ENCODE data around the gene OLFM4. TPM values are rescaled to one million over a fixed set of nuclear protein-coding genes. Genes with fewer than 3 reads are reported as not detected.

Gene OLFM4
- total RNA-seq, 1 donor from 2014 or later, result not detected

GRCh38 chr13:53020764-53021335, 7.8 kb upstream of the OLFM4 start:
- H3K9me3 Mint-ChIP-seq (ENCODE audit: unreplicated experiment), result peaks cover under 1% of the 10 kb centered on the region
- no peaks in the 10 kb centered on the region for H3K79me2 ChIP-seq (ENCODE audit: insufficient read depth, low read length)
- H3K4me3 ChIP-seq (ENCODE audit: insufficient read depth, low read depth, low read length), result no peak overlapping the region
- no peak overlapping the region for H2AFZ ChIP-seq (ENCODE audit: low read depth, low read length)
- no peak overlapping the region for H3K27ac ChIP-seq (ENCODE audit: low read depth, low read length)
- H3K4me3 Mint-ChIP-seq (ENCODE audit: unreplicated experiment), result no peak overlapping the region
- H4K20me1 ChIP-seq (ENCODE audit: insufficient read depth, low read length), result no peaks in the 10 kb centered on the region
- no peak for FAIRE-seq
- DNase-seq (ENCODE audit: low read depth), result no peak
- no peak overlapping the region for H3K9ac ChIP-seq (ENCODE audit: low read length)
- H3K9me3 ChIP-seq (ENCODE audit: insufficient read depth, low read depth, low read length), result no peaks in the 10 kb centered on the region
- no peak for TF ChIP-seq CTCF (IDR thresholded peaks at IDR 0.05; ENCODE audit: insufficient read depth, low read depth, low read length)
- TF ChIP-seq EZH2 (IDR thresholded peaks at IDR 0.05; ENCODE audit: insufficient read depth, low read length), result no peak
- peaks cover 2% of the 10 kb centered on the region for H3K36me3 Mint-ChIP-seq (ENCODE audit: low read depth, unreplicated experiment)
- H3K27me3 Mint-ChIP-seq (ENCODE audit: low read depth, unreplicated experiment), result peaks cover 8% of the 10 kb centered on the region
- no peak overlapping the region for H3K4me2 ChIP-seq (ENCODE audit: low read length)
- no peaks in the 10 kb centered on the region for H3K36me3 ChIP-seq (ENCODE audit: insufficient read depth, low read length)
- H3K4me1 Mint-ChIP-seq (ENCODE audit: low read depth, unreplicated experiment), result no peaks in the 10 kb centered on the region
- H3K4me1 ChIP-seq (ENCODE audit: insufficient read depth, low read length), result no peaks in the 10 kb centered on the region
- H3K27me3 ChIP-seq (ENCODE audit: insufficient read depth, low read length), result no peaks in the 10 kb centered on the region
- no peak overlapping the region for H3K27ac Mint-ChIP-seq (ENCODE audit: unreplicated experiment)

- H3K36me3 ChIP-seq (ENCODE audit: insufficient read depth, low read length), result no peaks in the 10 kb centered on the region
- Mint-ChIP-seq H3K27me3 (ENCODE audit: low read depth, unreplicated experiment) (peaks cover 2% of the 10 kb centered on the region), H3K9me3 (ENCODE audit: unreplicated experiment) (no peaks in the 10 kb centered on the region), H3K4me1 (ENCODE audit: low read depth, unreplicated experiment) (no peaks in the 10 kb centered on the region), H3K27ac (ENCODE audit: unreplicated experiment) (no peak overlapping the region), H3K36me3 (ENCODE audit: low read depth, unreplicated experiment) (no peaks in the 10 kb centered on the region), H3K4me3 (ENCODE audit: unreplicated experiment) (no peak overlapping the region)
- H3K9ac ChIP-seq (ENCODE audit: low read length), result no peak overlapping the region
- no peaks in the 10 kb centered on the region for H3K79me2 ChIP-seq (ENCODE audit: insufficient read depth, low read length)
- DNase-seq (ENCODE audit: low read depth) (no peak), FAIRE-seq (no peak)
- no peak overlapping the region for H3K4me2 ChIP-seq (ENCODE audit: low read length)
- H3K27me3 ChIP-seq (ENCODE audit: insufficient read depth, low read length), result no peaks in the 10 kb centered on the region
- H4K20me1 ChIP-seq (ENCODE audit: insufficient read depth, low read length), result no peaks in the 10 kb centered on the region
- no peak overlapping the region for H3K27ac ChIP-seq (ENCODE audit: low read depth, low read length)
- peaks cover 2% of the 10 kb centered on the region for H3K9me3 ChIP-seq (ENCODE audit: insufficient read depth, low read depth, low read length)
- H3K4me1 ChIP-seq (ENCODE audit: insufficient read depth, low read length), result no peaks in the 10 kb centered on the region
- TF ChIP-seq EZH2 (IDR thresholded peaks at IDR 0.05; ENCODE audit: insufficient read depth, low read length) (no peak), CTCF (IDR thresholded peaks at IDR 0.05; ENCODE audit: insufficient read depth, low read depth, low read length) (no peak)
- H3K4me3 ChIP-seq (ENCODE audit: insufficient read depth, low read depth, low read length), result no peak overlapping the region
- H2AFZ ChIP-seq (ENCODE audit: low read depth, low read length), result no peak overlapping the region
Observed at GRCh38 chr13:53023246-53023645, 5.4 kb upstream of the OLFM4 start.

DNA sequence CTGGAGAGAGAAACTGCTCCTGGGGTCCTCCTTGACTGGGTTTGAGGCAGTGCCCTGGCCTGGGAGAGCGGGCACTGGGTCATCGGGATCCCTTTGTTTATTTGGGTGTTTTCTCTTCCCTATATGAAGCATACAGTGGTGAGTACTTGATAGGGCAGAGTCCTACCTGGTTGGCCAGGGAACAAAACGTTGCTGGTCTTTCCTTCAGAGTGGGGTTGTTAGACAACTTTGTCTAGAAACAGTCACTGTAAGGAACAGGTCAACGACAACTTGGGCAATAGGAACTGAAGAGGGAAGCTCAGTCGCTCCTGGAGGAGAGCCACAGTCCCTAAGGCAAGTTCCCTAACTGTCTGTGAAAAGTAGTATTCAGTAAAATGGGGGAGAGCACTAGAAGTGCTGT, 550 bp upstream of the OLFM4 start:
- DNase-seq (ENCODE audit: low read depth) (no peak), FAIRE-seq (no peak)
- H3K9me3 ChIP-seq (ENCODE audit: insufficient read depth, low read depth, low read length), result peaks cover 2% of the 10 kb centered on the region
- Mint-ChIP-seq H3K27me3 (ENCODE audit: low read depth, unreplicated experiment) (no peaks in the 10 kb centered on the region), H3K27ac (ENCODE audit: unreplicated experiment) (no peak overlapping the region), H3K9me3 (ENCODE audit: unreplicated experiment) (no peaks in the 10 kb centered on the region), H3K4me1 (ENCODE audit: low read depth, unreplicated experiment) (no peaks in the 10 kb centered on the region), H3K4me3 (ENCODE audit: unreplicated experiment) (no peak overlapping the region), H3K36me3 (ENCODE audit: low read depth, unreplicated experiment) (no peaks in the 10 kb centered on the region)
- no peak overlapping the region for H3K27ac ChIP-seq (ENCODE audit: low read depth, low read length)
- H3K4me3 ChIP-seq (ENCODE audit: insufficient read depth, low read depth, low read length), result no peak overlapping the region
- H4K20me1 ChIP-seq (ENCODE audit: insufficient read depth, low read length), result no peaks in the 10 kb centered on the region
- H3K9ac ChIP-seq (ENCODE audit: low read length), result no peak overlapping the region
- no peak overlapping the region for H2AFZ ChIP-seq (ENCODE audit: low read depth, low read length)
- H3K27me3 ChIP-seq (ENCODE audit: insufficient read depth, low read length), result no peaks in the 10 kb centered on the region
- H3K79me2 ChIP-seq (ENCODE audit: insufficient read depth, low read length), result no peaks in the 10 kb centered on the region
- H3K4me2 ChIP-seq (ENCODE audit: low read length), result no peak overlapping the region
- H3K4me1 ChIP-seq (ENCODE audit: insufficient read depth, low read length), result no peaks in the 10 kb centered on the region
- no peaks in the 10 kb centered on the region for H3K36me3 ChIP-seq (ENCODE audit: insufficient read depth, low read length)
- TF ChIP-seq CTCF (IDR thresholded peaks at IDR 0.05; ENCODE audit: insufficient read depth, low read depth, low read length) (no peak), EZH2 (IDR thresholded peaks at IDR 0.05; ENCODE audit: insufficient read depth, low read length) (no peak)
